ENCODE data around the gene KAT14.
"Not testable (repeated sequence)": the region's sequence is repeated elsewhere in the genome, so short reads cannot be mapped to it uniquely, and the experiment has no call there.

The KAT14 gene

DNA sequence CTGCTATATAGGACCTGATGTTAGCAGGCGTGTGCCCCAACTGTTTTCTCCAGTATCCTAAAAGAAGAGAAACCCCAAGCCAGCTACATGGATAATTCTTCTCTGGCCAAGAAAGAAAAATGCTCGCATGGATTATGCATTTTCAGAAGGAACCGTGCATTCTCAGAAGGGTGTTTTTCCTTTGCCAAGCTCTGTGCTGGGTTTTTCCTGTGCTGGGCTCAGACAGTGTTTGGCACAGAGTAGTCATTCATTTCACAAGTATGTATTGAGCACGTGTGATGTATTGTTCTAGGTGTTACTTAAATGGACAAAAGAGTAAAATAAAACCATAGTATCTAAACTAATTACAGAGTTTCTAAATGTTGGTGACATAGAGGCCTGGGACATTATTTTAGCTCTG is 88.0 kb downstream of the KAT14 start:
- DNase-seq (ENCODE audit: low read depth): no peak
- no peak overlapping the region for H3K4me3 ChIP-seq (ENCODE audit: low read depth, low read length)
- TF ChIP-seq, protein P1, sequence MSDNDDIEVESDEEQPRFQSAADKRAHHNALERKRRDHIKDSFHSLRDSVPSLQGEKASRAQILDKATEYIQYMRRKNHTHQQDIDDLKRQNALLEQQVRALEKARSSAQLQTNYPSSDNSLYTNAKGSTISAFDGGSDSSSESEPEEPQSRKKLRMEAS (IDR thresholded peaks at IDR 0.05; ENCODE audit: low read depth, low read length): no peak
- TF ChIP-seq MYC (IDR thresholded peaks at IDR 0.05; ENCODE audit: low read depth, low read length) (no peak), POLR2A (IDR thresholded peaks at IDR 0.05; ENCODE audit: extremely low read depth, insufficient read length) (no peak)
- TF ChIP-seq, protein P2, sequence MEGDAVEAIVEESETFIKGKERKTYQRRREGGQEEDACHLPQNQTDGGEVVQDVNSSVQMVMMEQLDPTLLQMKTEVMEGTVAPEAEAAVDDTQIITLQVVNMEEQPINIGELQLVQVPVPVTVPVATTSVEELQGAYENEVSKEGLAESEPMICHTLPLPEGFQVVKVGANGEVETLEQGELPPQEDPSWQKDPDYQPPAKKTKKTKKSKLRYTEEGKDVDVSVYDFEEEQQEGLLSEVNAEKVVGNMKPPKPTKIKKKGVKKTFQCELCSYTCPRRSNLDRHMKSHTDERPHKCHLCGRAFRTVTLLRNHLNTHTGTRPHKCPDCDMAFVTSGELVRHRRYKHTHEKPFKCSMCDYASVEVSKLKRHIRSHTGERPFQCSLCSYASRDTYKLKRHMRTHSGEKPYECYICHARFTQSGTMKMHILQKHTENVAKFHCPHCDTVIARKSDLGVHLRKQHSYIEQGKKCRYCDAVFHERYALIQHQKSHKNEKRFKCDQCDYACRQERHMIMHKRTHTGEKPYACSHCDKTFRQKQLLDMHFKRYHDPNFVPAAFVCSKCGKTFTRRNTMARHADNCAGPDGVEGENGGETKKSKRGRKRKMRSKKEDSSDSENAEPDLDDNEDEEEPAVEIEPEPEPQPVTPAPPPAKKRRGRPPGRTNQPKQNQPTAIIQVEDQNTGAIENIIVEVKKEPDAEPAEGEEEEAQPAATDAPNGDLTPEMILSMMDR (IDR thresholded peaks at IDR 0.05; ENCODE audit: low read depth, low read length): no peak

DNA sequence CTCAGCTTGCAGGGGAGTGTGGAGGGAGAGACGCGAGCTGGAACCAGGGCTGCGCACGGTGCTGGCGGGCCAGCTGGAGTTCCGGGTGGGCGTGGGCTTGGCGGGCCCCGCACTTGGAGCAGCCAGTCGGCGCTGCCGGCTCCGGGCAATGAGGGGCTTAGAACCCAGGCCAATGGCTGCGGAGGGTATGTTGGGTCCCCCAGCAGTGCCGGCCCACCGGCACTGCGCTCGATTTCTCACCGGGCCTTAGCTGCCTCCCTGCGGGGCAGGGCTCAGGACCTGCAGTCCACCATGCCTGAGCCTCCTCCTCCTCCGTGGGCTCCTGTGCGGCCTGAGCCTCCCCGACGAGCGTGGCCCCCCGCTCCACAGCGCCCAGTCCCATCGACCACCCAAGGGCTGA is 89.1 kb downstream of the KAT14 start:
- H3K4me3 ChIP-seq (ENCODE audit: low read depth, low read length); DNase-seq (ENCODE audit: low read depth): not testable (repeated sequence)

DNA sequence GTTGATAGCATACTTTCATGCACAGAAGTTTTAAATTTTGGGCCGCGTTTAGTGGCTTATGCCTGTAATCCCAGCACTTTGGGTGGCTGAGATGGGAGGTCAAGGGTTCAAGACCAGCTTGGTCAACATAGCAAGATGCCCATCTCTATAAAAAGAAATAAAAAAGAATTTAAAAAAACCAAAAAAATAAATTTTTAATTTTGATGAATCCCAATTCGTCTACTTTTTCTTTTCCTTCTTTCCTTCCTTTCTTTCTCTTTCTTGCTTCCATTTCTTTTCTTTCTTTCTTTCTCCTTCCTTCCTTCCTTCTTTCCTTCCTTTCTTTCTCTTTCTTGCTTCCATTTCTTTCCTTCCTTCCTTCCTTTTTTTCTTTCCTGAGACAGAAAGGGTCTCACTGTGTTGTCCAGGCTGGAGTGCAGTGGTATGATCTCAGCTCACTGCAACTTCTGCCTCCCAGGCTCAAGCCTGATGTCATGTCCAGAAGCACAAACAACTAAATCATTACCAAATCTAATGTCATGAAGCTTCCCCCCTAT is 95.8 kb downstream of the KAT14 start:
- H3K4me3 ChIP-seq (ENCODE audit: low read depth, low read length): no peak overlapping the region
- TF ChIP-seq, protein P2 (IDR thresholded peaks at IDR 0.05; ENCODE audit: low read depth, low read length): no peak
- TF ChIP-seq POLR2A (IDR thresholded peaks at IDR 0.05; ENCODE audit: extremely low read depth, insufficient read length) (no peak), MYC (IDR thresholded peaks at IDR 0.05; ENCODE audit: low read depth, low read length) (no peak)
- TF ChIP-seq, protein P1 (IDR thresholded peaks at IDR 0.05; ENCODE audit: low read depth, low read length): no peak
- DNase-seq (ENCODE audit: low read depth): no peak
